Measurements from ENCODE around the gene APOBEC2.

Gene APOBEC2

GRCh38 chr6:41092421-41093140 is 39.6 kb downstream of the APOBEC2 start:
- DNase-seq: no peak

GRCh38 chr6:41093729-41094128 is 40.7 kb downstream of the APOBEC2 start:
- DNase-seq: no peak

GRCh38 chr6:41097467-41098090 is 44.6 kb downstream of the APOBEC2 start:
- DNase-seq: no peak

- DNase-seq: no peak
These were observed 45.4 kb downstream of the APOBEC2 start for GRCh38 chr6:41098366-41098765.

GRCh38 chr6:41100871-41101287 is 47.9 kb downstream of the APOBEC2 start:
- no peak for DNase-seq

GRCh38 chr6:41103847-41104246 is 50.8 kb downstream of the APOBEC2 start:
- DNase-seq: no peak

GRCh38 chr6:41111017-41111416 is 58.0 kb downstream of the APOBEC2 start:
- DNase-seq: no peak

Measured in SIG-M5 (cell line).